Testis (tissue), 3 donors: ENCODE results near the gene SCRG1. TPM values are rescaled to one million over a fixed set of nuclear protein-coding genes. Genes with fewer than 3 reads are reported as not detected.

ENCODE experiments used
- DNase-seq: peaks from one replicate; pipeline ENCODE4 v3.0.0-alpha.2; 2019
- H3K27ac ChIP-seq, 2 donors: fragments of 200-600 bp; sonication (generic); one replicate each; pipeline ENCODE4 v1.5.1; 2019
- H3K27me3 ChIP-seq: fragments of 200-600 bp; sonication (generic); one replicate; pipeline ENCODE4 v1.5.1; 2019
- H3K36me3 ChIP-seq: fragments of 200-600 bp; sonication (generic); one replicate; pipeline ENCODE4 v1.5.1; 2017; ENCODE audit warnings: low read depth; ENCODE audit errors: missing control alignments
- H3K4me1 ChIP-seq: fragments of 200-600 bp; sonication (generic); one replicate; pipeline ENCODE4 v1.5.1; 2019
- H3K4me3 ChIP-seq, 2 donors: fragments of 200-600 bp; sonication (generic); one replicate each; pipeline ENCODE4 v1.5.1; 2017 to 2019
- H3K9me3 ChIP-seq: fragments of 200-600 bp; sonication (generic); one replicate; pipeline ENCODE4 v1.5.1; 2017
- POLR2A ChIP-seq: fragments of 450-650 bp; IDR thresholded peaks from one replicate; pipeline ENCODE4 v1.6.1; 2017; ENCODE audit warnings: antibody characterized with exemption, mild to moderate bottlenecking, moderate library complexity
- WGBS, 2 donors: methylation state at CpG; one replicate each; pipeline ENCODE4 v1.1.5; 2018; 5-methylcytosine and 5-hydroxymethylcytosine counted together
- intact Hi-C: fragments of 100-400 bp; cut with DNase I; formaldehyde crosslinking; loops from one replicate; pipeline ENCODE4 v1.15.1; 2023; ENCODE audit warnings: low total_unique reads
- polyA plus RNA-seq: library from polyadenylated mRNA; stranded (reverse); fragments of 350-450 nt; fragmentation: Illumina TruSeq; extraction: RNeasy Lipid Tissue Mini Kit (QIAGEN cat#74804); gene quantifications from one replicate; pipeline ENCODE4 v1.2.3, GENCODE V29; 2014; ENCODE audit warnings: low read depth, low replicate concordance; ENCODE audit not compliant: insufficient read depth
- total RNA-seq, 2 donors: library from RNA; depleted of rRNA; stranded (reverse); fragments of >200 nt; gene quantifications; one replicate each; pipeline ENCODE4 v1.2.3, GENCODE V29; 2016
- TF ChIP-seq, protein P1 (sequence below), 3 experiments: fragments of 450-650 bp in 2 of 3; fragments of 200-600 bp in 1 of 3; sonication (generic) in 1 of 3; IDR thresholded peaks; one replicate each; pipeline ENCODE4 v1.5.1; 2016 to 2019; ENCODE audit warnings: antibody characterized with exemption in 3 of 3, mild to moderate bottlenecking in 2 of 3, moderate library complexity in 1 of 3

Gene SCRG1
- total and polyA plus RNA-seq, 3 donors from 2014 or later = 22.9 to 32.0 (median 29.1) TPM

DNA sequence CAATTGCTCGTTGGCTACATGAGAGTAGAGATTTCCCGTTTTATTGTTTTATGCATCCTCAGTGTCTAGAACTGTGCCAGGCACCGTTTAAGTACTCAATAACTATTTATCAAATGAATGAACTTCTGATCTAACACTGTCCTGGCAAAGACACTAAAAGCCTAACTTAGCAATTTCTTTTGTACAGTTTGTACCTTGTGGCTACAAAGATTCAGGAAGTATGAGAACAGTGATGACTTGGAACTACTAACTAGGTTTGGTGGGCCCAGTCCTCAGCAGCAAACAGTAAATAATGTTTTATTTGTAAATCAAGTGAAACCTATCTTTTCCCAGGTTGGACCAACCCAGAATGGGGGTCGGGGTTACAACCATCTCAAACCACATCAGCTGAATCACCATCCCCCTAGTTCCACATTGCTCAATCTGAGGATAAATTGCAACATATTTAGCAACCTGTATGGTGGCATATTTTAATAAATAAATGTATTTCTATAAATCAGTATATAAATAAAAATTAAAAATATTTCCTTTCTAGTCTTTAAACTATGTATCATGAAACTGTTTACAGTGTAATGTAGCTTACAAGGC is 12.3 kb upstream of the SCRG1 start:
- Histone ChIP-seq H3K4me3 (no peak overlapping the region), H3K4me1 (no peaks in the 10 kb centered on the region), H3K27ac (no peak overlapping the region), H3K9me3 (no peaks in the 10 kb centered on the region), H3K36me3 (no peaks in the 10 kb centered on the region), H3K27me3 (no peaks in the 10 kb centered on the region)
- DNase-seq = no peak
- intact Hi-C loops = no loop called here
- 38 to 40% methylated on average over 4 of the region's 4 CpGs for WGBS, 2 donors
- no peak for TF ChIP-seq POLR2A
- TF ChIP-seq, protein P1, sequence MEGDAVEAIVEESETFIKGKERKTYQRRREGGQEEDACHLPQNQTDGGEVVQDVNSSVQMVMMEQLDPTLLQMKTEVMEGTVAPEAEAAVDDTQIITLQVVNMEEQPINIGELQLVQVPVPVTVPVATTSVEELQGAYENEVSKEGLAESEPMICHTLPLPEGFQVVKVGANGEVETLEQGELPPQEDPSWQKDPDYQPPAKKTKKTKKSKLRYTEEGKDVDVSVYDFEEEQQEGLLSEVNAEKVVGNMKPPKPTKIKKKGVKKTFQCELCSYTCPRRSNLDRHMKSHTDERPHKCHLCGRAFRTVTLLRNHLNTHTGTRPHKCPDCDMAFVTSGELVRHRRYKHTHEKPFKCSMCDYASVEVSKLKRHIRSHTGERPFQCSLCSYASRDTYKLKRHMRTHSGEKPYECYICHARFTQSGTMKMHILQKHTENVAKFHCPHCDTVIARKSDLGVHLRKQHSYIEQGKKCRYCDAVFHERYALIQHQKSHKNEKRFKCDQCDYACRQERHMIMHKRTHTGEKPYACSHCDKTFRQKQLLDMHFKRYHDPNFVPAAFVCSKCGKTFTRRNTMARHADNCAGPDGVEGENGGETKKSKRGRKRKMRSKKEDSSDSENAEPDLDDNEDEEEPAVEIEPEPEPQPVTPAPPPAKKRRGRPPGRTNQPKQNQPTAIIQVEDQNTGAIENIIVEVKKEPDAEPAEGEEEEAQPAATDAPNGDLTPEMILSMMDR (IDR thresholded peaks at IDR 0.05) = no peak

DNA sequence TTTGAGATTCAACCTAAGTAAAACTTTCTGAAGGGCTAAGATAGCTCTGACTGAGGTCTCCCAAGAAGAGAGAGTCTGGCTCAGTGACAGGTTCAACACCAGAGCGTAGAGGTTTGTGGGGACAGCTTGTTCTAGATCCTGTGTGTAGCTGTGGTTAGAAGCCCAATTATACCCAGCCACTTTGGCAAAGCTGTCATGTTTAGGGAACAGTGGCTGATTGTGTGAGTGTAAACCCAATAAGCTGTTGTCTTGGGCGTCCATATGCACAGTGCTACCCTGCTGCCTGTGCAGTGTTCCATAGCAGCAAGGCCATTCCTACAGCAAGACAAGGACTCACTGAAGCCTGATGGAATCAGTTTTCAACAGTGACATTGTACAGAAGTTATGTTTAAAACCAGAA is 11.2 kb upstream of the SCRG1 start:
- intact Hi-C loops = no loop called here
- no peaks in the 10 kb centered on the region for H3K27me3 ChIP-seq

DNA sequence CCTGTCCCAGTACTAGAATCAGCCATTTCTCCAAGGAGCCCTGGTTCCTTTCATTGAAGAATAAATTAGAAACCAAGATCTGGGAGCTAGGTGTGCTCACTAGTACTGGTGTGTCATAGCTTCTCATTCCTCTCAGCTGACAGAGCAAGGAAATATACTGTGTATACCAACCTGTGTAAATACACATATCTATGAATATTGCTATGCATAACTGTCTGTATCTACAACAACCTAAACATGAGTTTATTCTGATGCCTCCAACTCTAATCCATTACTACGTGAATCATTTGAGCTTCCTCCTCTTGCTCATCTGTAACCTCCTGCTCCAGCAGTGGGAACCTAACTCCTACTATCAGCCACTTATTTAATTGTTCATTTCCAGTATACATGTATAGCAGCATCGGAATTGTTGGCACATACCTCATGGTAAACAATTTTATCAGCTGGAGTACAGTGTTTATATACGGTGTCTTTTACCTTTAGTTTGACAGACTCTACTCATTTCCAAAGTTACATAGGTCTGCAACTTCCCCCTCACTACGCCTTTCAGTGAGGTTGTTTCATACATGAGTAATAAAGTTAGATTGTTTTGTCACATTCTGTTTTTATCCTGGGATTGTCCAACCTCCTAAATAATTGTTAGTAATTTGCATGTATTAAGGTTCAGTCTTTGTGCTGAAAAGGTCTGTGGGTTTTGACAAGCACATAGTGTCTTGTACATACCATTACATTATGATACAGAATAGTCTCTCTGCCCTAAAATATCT is 7.1 kb upstream of the SCRG1 start:
- Histone ChIP-seq H3K4me3 (no peak overlapping the region), H3K4me1 (no peaks in the 10 kb centered on the region), H3K27ac (no peak overlapping the region), H3K36me3 (no peaks in the 10 kb centered on the region), H3K9me3 (no peaks in the 10 kb centered on the region), H3K27me3 (no peaks in the 10 kb centered on the region)
- intact Hi-C loops = no loop called here
- TF ChIP-seq POLR2A = no peak
- TF ChIP-seq, protein P1 (IDR thresholded peaks at IDR 0.05) = no peak
- WGBS, 2 donors = 93 to 98% methylated on average over 4 of the region's 4 CpGs
- no peak for DNase-seq

More for the DNA sequence above, 11.2 kb upstream of the SCRG1 start:
- TF ChIP-seq, protein P1 (IDR thresholded peaks at IDR 0.05) = no peak
- TF ChIP-seq POLR2A = no peak
- H3K36me3 ChIP-seq = no peaks in the 10 kb centered on the region
- no peak overlapping the region for H3K27ac ChIP-seq
- DNase-seq = no peak
- 50% methylated on average over 2 of the region's 2 CpGs; no CpG with 5 or more reads in 1 of the 2 donors for WGBS, 2 donors
- H3K4me1 ChIP-seq = no peaks in the 10 kb centered on the region
- H3K4me3 ChIP-seq = no peak overlapping the region
- no peaks in the 10 kb centered on the region for H3K9me3 ChIP-seq

DNA sequence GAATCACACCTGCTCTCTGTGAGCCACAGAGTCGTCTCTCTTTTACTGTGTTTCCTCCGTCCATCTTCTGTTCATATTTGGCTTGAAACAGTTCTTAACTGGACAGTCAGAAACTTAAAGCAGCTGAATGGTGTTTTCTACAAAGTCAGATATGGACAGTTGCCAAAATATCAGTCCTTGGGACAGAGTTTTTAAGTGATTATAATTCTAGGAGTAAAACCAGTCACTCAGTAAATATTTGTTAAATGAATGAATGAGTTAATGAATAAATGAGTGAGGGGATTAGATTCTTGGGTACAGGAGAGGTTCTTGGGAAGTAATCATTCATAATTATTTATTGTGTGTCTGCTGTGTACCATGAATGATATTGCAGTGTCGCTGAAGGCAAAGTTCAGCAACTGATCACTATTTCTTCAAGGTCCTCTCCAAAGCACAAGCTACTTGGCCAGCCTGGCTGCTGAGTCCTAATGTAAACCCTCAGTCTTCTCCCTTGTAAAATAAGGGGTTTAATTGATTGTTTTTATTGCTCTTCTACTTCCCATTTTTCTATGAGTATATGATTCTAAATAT is 5.5 kb upstream of the SCRG1 start:
- Histone ChIP-seq H3K4me1 (no peaks in the 10 kb centered on the region), H3K27me3 (no peaks in the 10 kb centered on the region), H3K4me3 (no peak overlapping the region), H3K9me3 (no peaks in the 10 kb centered on the region), H3K27ac (no peak overlapping the region), H3K36me3 (no peaks in the 10 kb centered on the region)
- intact Hi-C loops = no loop called here
- TF ChIP-seq POLR2A = no peak
- TF ChIP-seq, protein P1 (IDR thresholded peaks at IDR 0.05) = no peak
- DNase-seq = no peak
- 83 to 92% methylated on average over 3 of the region's 3 CpGs for WGBS, 2 donors
